HepG2 (cell line): ENCODE measurements around the gene FRMD1. TPM values are rescaled to one million over a fixed set of nuclear protein-coding genes. Genes with fewer than 3 reads are reported as not detected.

Experiments used
- ATAC-seq: fragments of 200-7000 bp; cut with Tn5 transposase; 3 replicates; pipeline ENCODE4 v1.9.1; 2020; ENCODE audit warnings: mild to moderate bottlenecking, moderate library complexity
- BruUV-seq: library from RNA; stranded (reverse); fragments of 400-500 nt; replicated peaks from 2 replicates; lab custom pipeline; 2021; lab: Mats Ljungman, UMichigan
- CTCF ChIA-PET: fragments of 300-600 bp; formaldehyde crosslinking; extraction: SDS; loops from one replicate; lab custom pipeline; 2021; ENCODE audit warnings: low total read pairs, inconsistent platforms, low intra/inter-chr PET ratio; lab: Yijun Ruan, JAX
- POLR2A ChIA-PET: fragments of 350-600 bp; sonication (Branson Sonifier 250); formaldehyde crosslinking; loops from one replicate; lab custom pipeline; 2020; ENCODE audit warnings: antibody characterized with exemption, inconsistent platforms; lab: Yijun Ruan, JAX
- DNase-seq: peaks from one replicate; pipeline ENCODE4 v3.0.0-alpha.2; 2015; ENCODE audit warnings: low spot score
- FAIRE-seq: peaks from 3 replicates; lab custom pipeline; 2011; peaks lifted over from hg19 to GRCh38; lab: Jason Lieb, UNC
- H2AFZ ChIP-seq: one replicate; pipeline ENCODE4 v1.6.1; 2011; ENCODE audit warnings: low read length, inconsistent platforms
- H3K27ac ChIP-seq: fragments of 300-600 bp; 3 replicates; pipeline ENCODE4 v1.8.0; 2011; ENCODE audit warnings: mixed run types, mild to moderate bottlenecking, mixed read lengths, low read length, inconsistent platforms; ENCODE audit not compliant: insufficient read depth; ENCODE audit errors: extremely low read length
- H3K27me3 ChIP-seq, 2 experiments: fragments of 200-600 bp in 1 of 2; 2 replicates in 1 of 2; 3 replicates in 1 of 2; pipeline versions ENCODE4 v1.6.0 to v1.8.0; 2011; ENCODE audit warnings: low read length in 2 of 2, mild to moderate bottlenecking in 2 of 2, moderate library complexity in 2 of 2, inconsistent platforms in 1 of 2; ENCODE audit not compliant: insufficient read depth in 2 of 2, control insufficient read depth in 1 of 2
- H3K36me3 ChIP-seq, 2 experiments: fragments of 200-600 bp in 1 of 2; replicated peaks in 1 of 2; 2 replicates in 1 of 2; 3 replicates in 1 of 2; pipeline versions ENCODE4 v1.5.1 to v1.8.0; 2011; ENCODE audit warnings: low read length in 2 of 2, inconsistent platforms in 1 of 2; ENCODE audit not compliant: insufficient read depth in 2 of 2, control insufficient read depth in 1 of 2
- H3K4me1 ChIP-seq: 2 replicates; pipeline ENCODE4 v1.5.1; 2012; ENCODE audit warnings: low read length, inconsistent platforms; ENCODE audit not compliant: insufficient read depth
- H3K4me2 ChIP-seq: 2 replicates; pipeline ENCODE4 v1.6.0; 2011; ENCODE audit warnings: low read depth, low read length, inconsistent platforms
- H3K4me3 ChIP-seq, 3 experiments: fragments of 200-600 bp in 1 of 3; sonication (generic), shearing (Covaris generic) in 1 of 3; replicated peaks in 1 of 3; 2 replicates each; pipeline ENCODE4 v1.5.1; 2011 to 2016; ENCODE audit warnings: low read length in 3 of 3, inconsistent platforms in 2 of 3, low read depth in 2 of 3, mild to moderate bottlenecking in 2 of 3, control low read depth in 1 of 3, mixed read lengths in 1 of 3; ENCODE audit not compliant: insufficient read depth in 1 of 3
- H3K79me2 ChIP-seq: one replicate; pipeline ENCODE4 v1.6.1; 2011; ENCODE audit warnings: low read length, inconsistent platforms; ENCODE audit not compliant: insufficient read depth
- H3K9ac ChIP-seq: 2 replicates; pipeline ENCODE4 v1.6.0; 2011; ENCODE audit warnings: mild to moderate bottlenecking, low read depth, low read length, inconsistent platforms; ENCODE audit not compliant: insufficient read depth
- H3K9me3 ChIP-seq: 2 replicates; pipeline ENCODE4 v1.5.1; 2012; ENCODE audit warnings: mild to moderate bottlenecking, low read length
- H4K20me1 ChIP-seq: 2 replicates; pipeline ENCODE4 v1.6.0; 2011; ENCODE audit warnings: inconsistent platforms, mild to moderate bottlenecking, low read length, moderate library complexity; ENCODE audit not compliant: insufficient read depth
- HINFP ChIP-seq: sonication (generic); formaldehyde crosslinking; IDR thresholded peaks from 2 replicates; pipeline ENCODE4 v1.4.0; 2020; ENCODE audit warnings: low read depth, mild to moderate bottlenecking, missing genetic modification reagents
- HNRNPK ChIP-seq: fragments of 200-400 bp; formaldehyde crosslinking; IDR thresholded peaks from 2 replicates; pipeline ENCODE4 v1.6.1; 2018; ENCODE audit warnings: low read length, low read depth, moderate library complexity, mild to moderate bottlenecking; ENCODE audit not compliant: poor library complexity, severe bottlenecking
- JDP2 ChIP-seq: sonication (generic); formaldehyde crosslinking; IDR thresholded peaks from 2 replicates; pipeline ENCODE4 v1.8.1; 2022; ENCODE audit warnings: missing genetic modification reagents, borderline replicate concordance
- JUND ChIP-seq: sonication (generic); formaldehyde crosslinking; IDR thresholded peaks from 2 replicates; pipeline ENCODE4 v1.8.0; 2022; ENCODE audit warnings: mild to moderate bottlenecking, missing genetic modification reagents
- SOX5 ChIP-seq: IDR thresholded peaks from 2 replicates; pipeline ENCODE4 v1.6.1; 2016; ENCODE audit warnings: borderline replicate concordance
- WGBS: methylation state at CpG from one replicate; pipeline ENCODE4 v1.1.6; 2017; ENCODE audit warnings: low lambda C conversion rate; 5-methylcytosine and 5-hydroxymethylcytosine counted together
- in situ Hi-C: cut with HindIII; loops from 2 replicates; pipeline ENCODE4 v1.10.0; 2017; ENCODE audit warnings: low pct_unique_long_range_greater_than_20kb; ENCODE audit not compliant: extremely low pct_ligation_motif_present
- intact Hi-C: fragments of 100-400 bp; cut with micrococcal nuclease; formaldehyde crosslinking; loops from one replicate; pipeline ENCODE4 v1.10.0; 2022; ENCODE audit not compliant: unreplicated experiment
- polyA plus RNA-seq, 8 experiments: library from polyadenylated mRNA; depleted of rRNA in 3 of 8; stranded (reverse) in 7 of 8; unstranded in 1 of 8; fragments of >200 nt; fragmentation: Illumina TruSeq in 4 of 8; extraction: Trizol in 4 of 8; gene quantifications; 2 replicates each; pipeline versions ENCODE4 v1.2.1 to v1.2.3, GENCODE V29; 2011 to 2016; ENCODE audit warnings: low read depth in 4 of 8, missing spikeins in 1 of 8, mixed read lengths in 1 of 8; ENCODE audit not compliant: insufficient read depth in 1 of 8
- total RNA-seq, 5 experiments: library from RNA; depleted of rRNA; stranded (reverse); fragments of >200 nt; fragmentation: Illumina TruSeq; extraction: Trizol; gene quantifications; 2 replicates each; pipeline ENCODE4 v1.2.3, GENCODE V29; 2016; ENCODE audit warnings: low read depth in 1 of 5
- TF ChIP-seq, protein P1 (sequence below): sonication (generic); formaldehyde crosslinking; IDR thresholded peaks from 2 replicates; pipeline ENCODE4 v1.5.0; 2020; ENCODE audit warnings: missing genetic modification reagents
- TF ChIP-seq, protein P2 (sequence below): sonication (generic); formaldehyde crosslinking; IDR thresholded peaks from 2 replicates; pipeline ENCODE4 v1.9.0; 2022; ENCODE audit warnings: low read depth, missing genetic modification reagents

The FRMD1 gene
- total and polyA plus RNA-seq, 2 of the 13 experiments (the other 11 are each of a cell fraction or from before 2014, with no cell fraction given), result 0.01 TPM; not detected in 1

DNA sequence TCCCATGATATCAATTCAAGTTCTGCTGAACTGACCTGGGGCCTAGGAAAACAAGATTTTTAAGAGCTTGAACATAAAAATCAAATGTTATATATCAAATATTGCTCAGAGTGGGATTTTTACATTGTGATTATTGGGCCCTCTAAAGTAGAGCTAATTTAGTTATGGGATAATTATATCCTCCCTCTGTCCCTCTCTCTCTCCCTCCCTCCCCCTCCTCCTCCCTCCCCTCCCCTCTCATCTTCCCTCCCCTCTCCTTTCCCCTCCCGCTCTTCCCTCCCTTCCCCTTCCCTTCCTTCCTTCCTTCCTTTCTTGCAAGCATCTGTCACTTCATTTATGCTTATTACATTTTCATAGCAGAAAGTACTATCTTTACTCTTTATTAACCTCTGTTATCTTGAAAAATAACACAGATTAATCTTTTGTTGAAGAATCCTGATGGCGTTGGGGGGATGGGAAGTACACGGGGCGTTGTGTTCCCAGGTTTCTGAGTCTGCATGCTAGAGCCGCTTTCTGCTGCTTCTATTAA is 48.7 kb downstream of the FRMD1 start:
- ChIA-PET POLR2A (no interaction called here), CTCF (no interaction called here)
- no peaks in the 10 kb centered on the region for H4K20me1 ChIP-seq
- H3K9me3 ChIP-seq, result no peaks in the 10 kb centered on the region
- H3K27me3 ChIP-seq, result peaks cover 0 to 19% of the 10 kb centered on the region in 2 experiments; a peak in 3 of 5 replicates
- H3K4me3 ChIP-seq, result no peak overlapping the region
- ATAC-seq, result no peak
- 35% methylated on average over 5 of the region's 5 CpGs for WGBS
- H3K36me3 ChIP-seq, result no peaks in the 10 kb centered on the region
- H3K27ac ChIP-seq, result no peak overlapping the region
- in situ Hi-C loops (no loop called here), intact Hi-C loops (no loop called here)
- H3K79me2 ChIP-seq, result no peaks in the 10 kb centered on the region
- no peak overlapping the region for H2AFZ ChIP-seq
- no peak overlapping the region for H3K9ac ChIP-seq
- DNase-seq, result no peak
- TF ChIP-seq, protein P1, sequence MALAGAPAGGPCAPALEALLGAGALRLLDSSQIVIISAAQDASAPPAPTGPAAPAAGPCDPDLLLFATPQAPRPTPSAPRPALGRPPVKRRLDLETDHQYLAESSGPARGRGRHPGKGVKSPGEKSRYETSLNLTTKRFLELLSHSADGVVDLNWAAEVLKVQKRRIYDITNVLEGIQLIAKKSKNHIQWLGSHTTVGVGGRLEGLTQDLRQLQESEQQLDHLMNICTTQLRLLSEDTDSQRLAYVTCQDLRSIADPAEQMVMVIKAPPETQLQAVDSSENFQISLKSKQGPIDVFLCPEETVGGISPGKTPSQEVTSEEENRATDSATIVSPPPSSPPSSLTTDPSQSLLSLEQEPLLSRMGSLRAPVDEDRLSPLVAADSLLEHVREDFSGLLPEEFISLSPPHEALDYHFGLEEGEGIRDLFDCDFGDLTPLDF, result no peak
- TF ChIP-seq SOX5 (CRISPR knock-in tag) (no peak), HINFP (CRISPR knock-in tag) (no peak), JUND (CRISPR knock-in tag) (no peak), HNRNPK (peak; percentile 90), JDP2 (CRISPR knock-in tag) (no peak)
- TF ChIP-seq, protein P2, sequence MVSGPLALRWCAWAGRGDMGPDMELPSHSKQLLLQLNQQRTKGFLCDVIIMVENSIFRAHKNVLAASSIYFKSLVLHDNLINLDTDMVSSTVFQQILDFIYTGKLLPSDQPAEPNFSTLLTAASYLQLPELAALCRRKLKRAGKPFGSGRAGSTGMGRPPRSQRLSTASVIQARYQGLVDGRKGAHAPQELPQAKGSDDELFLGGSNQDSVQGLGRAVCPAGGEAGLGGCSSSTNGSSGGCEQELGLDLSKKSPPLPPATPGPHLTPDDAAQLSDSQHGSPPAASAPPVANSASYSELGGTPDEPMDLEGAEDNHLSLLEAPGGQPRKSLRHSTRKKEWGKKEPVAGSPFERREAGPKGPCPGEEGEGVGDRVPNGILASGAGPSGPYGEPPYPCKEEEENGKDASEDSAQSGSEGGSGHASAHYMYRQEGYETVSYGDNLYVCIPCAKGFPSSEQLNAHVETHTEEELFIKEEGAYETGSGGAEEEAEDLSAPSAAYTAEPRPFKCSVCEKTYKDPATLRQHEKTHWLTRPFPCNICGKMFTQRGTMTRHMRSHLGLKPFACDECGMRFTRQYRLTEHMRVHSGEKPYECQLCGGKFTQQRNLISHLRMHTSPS (CRISPR knock-in tag), result no peak
- no peak overlapping the region for H3K4me2 ChIP-seq
- FAIRE-seq, result no peak
- H3K4me1 ChIP-seq, result no peaks in the 10 kb centered on the region; the same call in 1 of the 2 replicates
- BruUV-seq, result no TSS peak
